DOHH2 (cell line): Measurements from ENCODE around the gene HRK.

Experiments used
- CTCF ChIP-seq: fragments of 200-600 bp; sonication (generic); IDR thresholded peaks from one replicate; pipeline ENCODE4 v1.5.1; 2014; ENCODE audit warnings: antibody characterized with exemption, mild to moderate bottlenecking, low read depth, low read length; ENCODE audit not compliant: poor library complexity, severe bottlenecking
- EZH2phosphoT487 ChIP-seq: fragments of 200-600 bp; sonication (generic); IDR thresholded peaks from 2 replicates; pipeline ENCODE4 v1.6.1; 2017; ENCODE audit warnings: borderline replicate concordance, mild to moderate bottlenecking, antibody characterized with exemption, low read length, moderate library complexity, mixed read lengths

DNA sequence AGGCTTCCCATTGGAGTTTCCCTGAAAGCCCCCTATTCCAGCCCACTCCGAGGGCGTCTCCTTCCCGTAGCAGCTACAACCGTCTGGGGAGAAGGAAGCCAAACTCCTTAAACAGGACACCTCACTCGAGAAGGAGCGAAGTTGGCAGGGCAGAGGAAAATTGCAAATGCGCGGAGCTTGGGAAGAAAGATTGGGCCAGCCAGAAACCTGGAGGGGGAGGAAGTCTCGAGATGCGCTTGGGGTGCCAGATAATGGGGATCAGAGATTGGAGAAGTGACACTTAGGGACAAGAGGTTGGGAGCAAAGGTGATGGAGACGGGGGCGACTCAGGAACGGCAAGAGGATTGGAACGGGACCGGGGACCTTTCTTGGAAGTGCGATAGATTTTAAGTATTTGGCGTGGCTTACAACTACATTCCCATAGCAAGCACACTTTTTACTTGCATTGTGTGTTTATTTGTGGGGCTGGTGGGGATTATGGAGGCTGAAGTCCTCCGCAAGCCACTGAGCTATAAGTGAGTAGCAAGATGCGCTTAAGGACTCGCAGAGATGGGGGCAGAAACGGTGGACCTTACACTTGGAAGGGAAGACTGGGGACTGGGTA, 926 bp downstream of the HRK start:
- no peak for TF ChIP-seq EZH2phosphoT487
- no peak for TF ChIP-seq CTCF
